Effector CD4-positive, alpha-beta T cell (primary cell): ENCODE results near the gene RASGRF2.

Experiments
- DNase-seq: peaks from one replicate; pipeline ENCODE4 v3.0.0-alpha.2; 2020
- total RNA-seq: gene quantifications from one replicate; lab custom pipeline; 2026; lab: John Stamatoyannopoulos, UW

The RASGRF2 gene
- 63.2 reads per million, percentile 73 among the genes with 10 or more reads in this experiment for total RNA-seq

- peak; percentile 22 for DNase-seq
Measured at GRCh38 chr5:80959768-80960442, at the start of gene RASGRF2. Gene RASGRF2 (plus strand): TSS chr5:80960363. CDS start chr5:80960739, 376 bp downstream.

- no peak for DNase-seq
Measured at GRCh38 chr5:80912479-80912878, 47.7 kb upstream of the RASGRF2 start.

GRCh38 chr5:80915716-80916115 is 44.4 kb upstream of the RASGRF2 start:
- DNase-seq: no peak

- no peak for DNase-seq
Measured at GRCh38 chr5:80916676-80917075, 43.5 kb upstream of the RASGRF2 start.

- no peak for DNase-seq
Measured at GRCh38 chr5:80917631-80918030, 42.5 kb upstream of the RASGRF2 start.

DNA sequence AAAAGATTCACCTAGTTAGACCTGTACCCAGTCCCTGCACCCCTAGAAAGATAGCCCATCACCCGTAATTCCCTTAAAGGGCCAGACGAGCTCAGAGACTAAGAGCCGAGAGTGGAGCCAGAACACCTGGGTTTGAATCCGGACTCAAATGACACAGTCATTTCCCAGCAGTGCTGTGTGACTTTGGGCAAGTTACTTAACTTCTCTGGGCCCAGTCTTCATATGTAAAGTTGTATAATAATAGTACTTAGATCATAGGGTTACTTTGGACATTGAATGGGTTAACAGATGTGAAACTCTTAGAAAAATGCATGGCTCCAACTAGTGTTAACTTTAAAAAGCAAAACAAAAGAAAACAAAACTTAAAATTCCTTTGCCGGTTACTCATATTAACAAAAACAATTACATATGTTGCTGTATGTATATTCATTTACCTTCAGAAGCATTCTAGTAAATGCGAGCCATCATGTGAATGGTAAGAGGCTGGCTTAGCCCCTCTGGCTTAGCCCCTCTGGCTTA is 40.4 kb upstream of the RASGRF2 start:
- no peak for DNase-seq

GRCh38 chr5:80920333-80920732 is 39.8 kb upstream of the RASGRF2 start:
- DNase-seq: no peak

DNA sequence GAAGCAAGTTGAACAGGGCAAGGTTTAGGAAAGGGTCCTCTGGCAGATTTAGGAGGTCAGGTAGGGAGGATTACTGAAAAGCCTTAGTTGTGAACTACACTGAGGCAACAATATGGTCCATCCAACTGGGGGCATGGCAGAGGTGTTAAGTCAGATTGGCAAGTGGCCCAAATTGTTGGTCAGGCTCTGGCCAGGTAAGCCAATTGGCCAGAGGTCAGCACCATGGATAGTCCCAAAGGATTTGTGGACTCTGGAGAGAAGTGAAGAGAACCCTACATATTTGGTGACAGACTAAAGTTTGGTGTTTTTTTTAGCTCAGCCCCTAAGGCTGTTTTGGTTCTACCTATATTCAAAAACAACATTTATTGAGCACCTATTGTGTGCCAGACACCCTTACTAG is 39.1 kb upstream of the RASGRF2 start:
- DNase-seq: no peak

GRCh38 chr5:80925931-80926330 is 34.2 kb upstream of the RASGRF2 start:
- DNase-seq: no peak

DNA sequence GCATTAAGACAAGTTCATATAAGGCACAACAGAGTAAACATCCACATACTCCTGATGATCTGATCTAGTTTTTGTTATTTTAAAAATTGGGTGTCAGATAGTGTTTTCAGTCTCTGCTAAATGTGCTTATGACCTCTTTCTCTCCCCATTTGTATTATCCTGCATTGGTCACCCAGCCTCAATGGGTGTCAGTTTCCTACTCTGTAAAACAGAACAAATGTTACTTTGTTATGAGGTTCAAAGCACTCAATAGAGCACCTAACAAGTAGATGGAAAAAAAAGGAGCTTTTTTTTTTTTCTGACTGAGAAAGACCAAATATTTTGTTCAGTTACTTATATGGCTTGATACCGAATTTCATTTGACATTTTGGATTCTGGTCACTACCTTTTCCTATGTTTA is 33.6 kb upstream of the RASGRF2 start:
- no peak for DNase-seq

DNA sequence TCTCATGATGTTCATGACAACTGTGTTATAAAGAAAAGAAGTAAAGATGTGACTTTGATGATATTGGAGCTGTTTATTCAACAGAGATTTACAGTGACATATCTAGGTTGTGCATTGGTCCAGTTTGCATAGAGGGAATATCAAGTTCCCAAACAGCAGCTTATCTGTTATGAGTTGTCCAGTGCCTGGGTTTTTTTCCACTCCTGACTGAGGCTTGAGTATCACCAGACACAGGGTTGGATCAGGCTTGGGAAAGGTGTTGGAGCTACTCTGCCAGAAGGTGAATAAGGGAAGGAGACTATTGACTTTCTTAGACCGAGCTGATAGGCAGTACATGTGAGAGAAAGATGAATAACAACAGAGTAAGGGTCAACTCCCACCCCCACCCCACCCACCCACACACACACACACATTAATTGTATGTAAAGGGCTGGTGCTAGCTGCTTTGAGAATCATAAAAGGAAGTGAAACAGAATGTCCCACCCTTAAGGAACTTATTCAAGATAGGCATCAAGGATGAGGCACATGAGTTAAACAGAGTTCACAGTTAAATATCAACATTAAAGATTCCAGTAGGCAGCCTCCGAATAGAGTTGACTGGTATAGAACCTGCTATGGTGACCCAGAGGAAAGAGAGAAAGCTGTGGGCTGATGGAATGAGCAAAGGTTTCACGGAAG is 33.0 kb upstream of the RASGRF2 start:
- DNase-seq: no peak

DNA sequence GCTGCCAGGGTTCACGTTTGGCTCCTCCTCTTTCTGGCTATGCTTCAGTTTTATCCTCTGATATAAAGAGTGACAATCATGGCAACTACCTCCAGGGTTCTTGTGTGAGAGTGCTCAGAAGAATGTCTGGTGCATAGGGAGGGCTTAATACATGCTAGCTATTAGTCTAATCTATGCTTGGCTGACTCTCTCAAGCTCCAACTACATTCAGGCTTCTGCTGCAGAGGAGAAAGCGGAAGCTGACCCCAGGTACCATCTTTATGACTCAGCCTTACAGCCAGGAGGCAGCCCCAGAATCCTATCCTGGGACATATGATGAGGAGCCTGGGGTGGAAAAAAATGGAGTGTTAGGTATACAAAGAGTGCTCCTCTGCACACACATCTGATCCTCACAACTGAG is 32.1 kb upstream of the RASGRF2 start:
- DNase-seq: no peak

DNA sequence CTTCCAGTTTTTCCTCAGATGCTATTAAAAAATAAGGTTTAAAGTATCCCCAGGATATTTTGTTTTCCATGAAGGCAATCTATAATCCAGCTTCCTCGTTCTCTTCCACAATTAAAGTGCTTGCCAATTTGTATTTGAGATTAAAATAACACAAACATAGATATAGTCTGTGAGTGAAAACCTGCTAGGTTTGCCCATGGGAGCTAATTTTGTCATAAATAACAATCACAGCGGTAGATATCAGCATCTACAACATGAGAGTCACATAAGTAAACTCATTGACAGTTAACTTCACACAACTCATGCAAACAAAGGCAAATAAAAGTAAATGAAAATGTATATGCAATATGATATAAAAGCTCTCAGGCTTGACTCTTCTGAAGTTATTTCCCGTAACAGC is 29.2 kb upstream of the RASGRF2 start:
- DNase-seq: no peak

GRCh38 chr5:80931411-80931810 is 28.8 kb upstream of the RASGRF2 start:
- DNase-seq: no peak

GRCh38 chr5:80933036-80933435 is 27.1 kb upstream of the RASGRF2 start:
- DNase-seq: no peak

DNA sequence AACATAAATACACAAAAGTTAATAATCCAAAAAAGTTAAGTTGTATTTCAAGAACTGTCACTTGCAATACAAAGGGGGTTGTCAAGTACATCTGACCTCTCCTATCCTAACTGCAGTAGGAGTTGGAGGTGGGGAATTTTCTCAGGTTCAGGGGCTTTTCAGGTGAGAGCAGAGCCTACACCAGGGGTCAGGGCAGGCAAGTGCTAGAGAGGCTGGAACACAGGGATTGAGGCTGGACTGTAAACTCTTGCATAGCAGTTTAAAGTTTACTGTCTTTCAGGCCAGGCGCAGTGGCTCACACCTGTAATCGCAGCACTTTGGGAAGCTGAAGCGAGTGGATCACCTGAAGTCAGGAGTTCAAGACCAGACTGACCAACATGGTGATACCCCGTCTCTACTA is 25.4 kb upstream of the RASGRF2 start:
- no peak for DNase-seq

DNA sequence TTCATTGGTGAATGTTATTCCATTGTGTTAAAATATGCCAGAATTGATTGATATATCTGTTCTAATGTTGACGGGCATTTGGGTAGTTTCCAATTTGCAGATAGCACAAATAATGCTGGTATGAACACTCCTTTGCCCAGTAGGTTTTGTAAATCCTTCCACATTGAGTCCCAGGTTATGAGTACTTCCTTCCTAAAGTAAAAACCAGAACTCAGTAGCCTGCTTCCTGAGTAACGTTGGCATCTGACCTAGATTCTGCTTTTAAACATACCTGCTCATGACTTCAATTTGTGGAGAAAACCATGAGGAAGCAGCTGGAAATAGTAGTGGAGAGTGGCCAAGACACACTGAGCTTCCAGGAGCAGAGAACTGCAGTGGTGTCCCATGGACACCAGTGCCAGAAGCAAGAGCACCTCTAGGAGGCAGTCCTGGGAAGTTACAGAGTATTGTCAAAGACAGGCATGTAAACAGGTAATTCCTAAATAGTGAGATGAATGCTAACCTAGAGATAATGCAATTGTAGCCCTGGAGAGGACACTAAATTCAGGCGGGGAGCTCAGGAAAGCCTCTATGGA is 24.3 kb upstream of the RASGRF2 start:
- no peak for DNase-seq

DNA sequence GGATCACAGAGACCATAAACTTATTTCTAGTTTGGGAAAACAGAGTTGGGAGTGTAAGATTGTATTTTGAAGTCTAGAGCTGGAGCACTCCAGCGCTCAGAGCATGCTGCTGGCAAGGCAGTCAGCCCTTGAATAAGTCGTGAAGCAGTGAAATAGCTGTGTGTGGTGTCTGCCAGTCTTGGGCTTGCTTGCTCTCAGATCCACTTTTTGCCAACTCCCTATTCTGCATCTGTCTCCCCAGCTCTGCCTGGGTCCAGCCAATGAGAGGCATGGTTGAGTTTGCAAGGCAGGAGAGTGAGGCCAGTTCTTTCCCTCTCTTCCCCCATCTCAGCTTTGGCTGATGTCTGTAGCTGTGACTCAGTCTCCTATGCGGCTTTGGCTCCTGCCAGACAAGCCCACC is 23.3 kb upstream of the RASGRF2 start:
- DNase-seq: no peak

DNA sequence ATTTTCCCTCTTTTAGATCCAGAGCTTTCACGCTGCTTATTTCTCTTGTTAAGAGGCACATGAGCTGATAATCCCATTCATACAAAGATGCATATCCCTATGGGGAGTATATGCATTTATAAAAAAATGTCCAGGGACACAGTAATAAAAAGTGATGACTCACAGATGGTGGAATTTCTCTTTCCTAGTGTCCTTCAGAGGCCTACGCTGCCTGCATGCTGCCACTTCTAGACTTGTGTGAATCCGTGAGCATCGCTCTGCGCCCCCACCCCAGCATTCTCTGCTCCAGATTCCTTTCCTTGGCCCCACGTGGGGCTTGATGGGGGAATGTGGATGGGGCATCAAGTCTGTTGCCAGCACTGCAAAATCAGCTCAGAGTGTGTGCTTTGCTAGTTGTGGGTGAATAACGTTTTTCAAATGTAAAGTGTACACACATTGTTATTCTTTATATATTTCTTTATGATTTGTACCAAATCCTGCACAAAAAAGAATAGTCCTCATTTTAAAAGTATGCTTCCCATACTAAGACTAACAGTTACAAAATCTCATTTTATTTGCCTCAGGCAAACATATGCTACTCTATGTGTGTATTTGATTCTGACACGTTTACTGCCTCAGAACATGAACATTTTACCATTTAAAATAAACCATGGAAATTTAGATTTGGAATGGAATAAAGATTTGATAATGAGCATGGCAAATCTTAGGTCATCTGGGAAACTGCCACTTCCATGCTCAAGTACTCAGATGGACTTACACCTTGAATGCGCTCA is 22.4 kb upstream of the RASGRF2 start:
- DNase-seq: no peak

- DNase-seq: no peak
Measured at GRCh38 chr5:80941496-80941895, 18.7 kb upstream of the RASGRF2 start.

- no peak for DNase-seq
Measured at GRCh38 chr5:80951366-80951765, 8.8 kb upstream of the RASGRF2 start.

GRCh38 chr5:80953587-80953986 is 6.6 kb upstream of the RASGRF2 start:
- no peak for DNase-seq

DNA sequence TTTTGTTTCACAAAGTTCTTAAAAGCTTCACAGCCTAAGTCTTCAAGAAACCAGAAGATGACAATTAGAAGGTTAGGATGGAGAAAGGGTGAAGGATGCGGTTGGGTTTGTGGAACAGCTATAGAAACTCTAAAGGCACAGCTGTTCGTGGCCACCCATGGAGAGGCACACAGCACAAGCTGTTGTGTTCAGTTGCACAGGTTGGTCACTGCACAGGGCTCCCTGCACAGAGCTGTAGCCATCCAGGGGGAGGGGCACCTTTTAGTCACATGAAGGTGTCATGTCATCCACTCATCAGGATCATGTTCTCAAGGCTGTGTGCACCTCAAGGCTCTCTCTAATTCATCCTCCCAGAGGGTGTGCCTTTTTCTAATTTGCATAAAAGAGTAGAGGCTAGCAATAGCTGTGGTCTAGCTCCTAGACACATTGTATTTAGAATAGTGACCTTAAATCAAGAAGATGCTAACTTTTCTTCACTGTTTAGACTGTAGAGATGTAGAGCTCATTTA is 5.0 kb upstream of the RASGRF2 start:
- no peak for DNase-seq
